ENCODE data around the gene HIVEP3.

The HIVEP3 gene

GRCh38 chr1:41678111-41678878, 240.4 kb downstream of the HIVEP3 start:
- no peak for DNase-seq

- no peak for DNase-seq
These were observed 241.1 kb downstream of the HIVEP3 start for GRCh38 chr1:41677620-41678019.

- DNase-seq, result no peak
These were observed 243.3 kb downstream of the HIVEP3 start for GRCh38 chr1:41675401-41675800.

- no peak for DNase-seq
These were observed 244.2 kb downstream of the HIVEP3 start for GRCh38 chr1:41674522-41674921.

GRCh38 chr1:41673806-41674205, 244.9 kb downstream of the HIVEP3 start:
- DNase-seq, result no peak

- peak; percentile 53 for DNase-seq
These were observed 245.3 kb downstream of the HIVEP3 start for GRCh38 chr1:41673378-41673777.

GRCh38 chr1:41672641-41673361, 245.9 kb downstream of the HIVEP3 start:
- no peak for DNase-seq

- no peak for DNase-seq
These were observed 246.5 kb downstream of the HIVEP3 start for GRCh38 chr1:41672173-41672572.

- no peak for DNase-seq
These were observed 247.5 kb downstream of the HIVEP3 start for GRCh38 chr1:41671116-41671755.

GRCh38 chr1:41670217-41670957, 248.3 kb downstream of the HIVEP3 start:
- no peak for DNase-seq

GRCh38 chr1:41668967-41669366, 249.8 kb downstream of the HIVEP3 start:
- no peak for DNase-seq

- no peak for DNase-seq
These were observed 250.6 kb downstream of the HIVEP3 start for GRCh38 chr1:41668054-41668660.

- no peak for DNase-seq
These were observed 251.6 kb downstream of the HIVEP3 start for GRCh38 chr1:41666981-41667631.

- DNase-seq, result no peak
These were observed 252.5 kb downstream of the HIVEP3 start for GRCh38 chr1:41665962-41666917.

GRCh38 chr1:41664861-41665640, 253.7 kb downstream of the HIVEP3 start:
- DNase-seq, result no peak

GRCh38 chr1:41663671-41664400, 254.9 kb downstream of the HIVEP3 start:
- DNase-seq, result no peak

GRCh38 chr1:41662765-41663437, 255.8 kb downstream of the HIVEP3 start:
- no peak for DNase-seq

GRCh38 chr1:41662061-41662764, 256.5 kb downstream of the HIVEP3 start:
- DNase-seq, result peak; percentile 67

All from hematopoietic multipotent progenitor cell treated with erythropoietin and hydrocortisone succinate and interleukin-3 and kit ligand, for 6 days (in vitro differentiated cells).